IMR-90 (cell line): ENCODE results near the gene MISP3. TPM values are rescaled to one million over a fixed set of nuclear protein-coding genes. Genes with fewer than 3 reads are reported as not detected.

ENCODE experiments used
- ATAC-seq: fragments of 200-7000 bp; cut with Tn5 transposase; 2 replicates; pipeline ENCODE4 v1.9.1; 2020; ENCODE audit warnings: low read depth, mild to moderate bottlenecking, moderate library complexity
- BruUV-seq: library from RNA; stranded (reverse); fragments of 400-500 nt; replicated peaks from 2 replicates; lab custom pipeline; 2021; lab: Mats Ljungman, UMichigan
- CTCF ChIA-PET: fragments of 300-600 bp; formaldehyde crosslinking; extraction: SDS; loops from one replicate; lab custom pipeline; 2021; ENCODE audit warnings: antibody characterized with exemption; lab: Yijun Ruan, JAX
- POLR2A ChIA-PET: fragments of 300-600 bp; sonication (Branson Sonifier 250); formaldehyde crosslinking; loops from one replicate; lab custom pipeline; 2022; ENCODE audit warnings: antibody characterized with exemption; ENCODE audit not compliant: unreplicated experiment; lab: Charles Lee
- DNase-seq: peaks from one replicate; pipeline ENCODE4 v3.0.0; 2013
- H2AFZ ChIP-seq: replicated peaks from 2 replicates; pipeline ENCODE3; 2013; ENCODE audit warnings: low read length, mild to moderate bottlenecking; ENCODE audit not compliant: poor library complexity
- H2AK5ac ChIP-seq: 2 replicates; pipeline ENCODE4 v1.6.1; 2013; ENCODE audit warnings: low read depth, low read length, inconsistent platforms
- H2AK9ac ChIP-seq: replicated peaks from 2 replicates; pipeline ENCODE3; 2013; ENCODE audit warnings: mild to moderate bottlenecking, low read depth, low read length, moderate library complexity; ENCODE audit not compliant: poor library complexity
- H2BK120ac ChIP-seq: 2 replicates; pipeline ENCODE4 v1.6.1; 2013; ENCODE audit warnings: low read depth, low read length, inconsistent platforms
- H2BK15ac ChIP-seq: 3 replicates; pipeline ENCODE4 v1.6.1; 2013; ENCODE audit warnings: low read depth, low read length, inconsistent platforms
- H2BK20ac ChIP-seq: 2 replicates; pipeline ENCODE4 v1.6.1; 2013; ENCODE audit warnings: low read depth, mild to moderate bottlenecking, inconsistent platforms, low read length, moderate library complexity
- H2BK5ac ChIP-seq: 2 replicates; pipeline ENCODE4 v1.6.1; 2013; ENCODE audit warnings: mild to moderate bottlenecking, low read depth, low read length, inconsistent platforms; ENCODE audit not compliant: poor library complexity, severe bottlenecking
- H3K14ac ChIP-seq: replicated peaks from 2 replicates; pipeline ENCODE4 v1.6.1; 2013; ENCODE audit warnings: low read depth, low read length, inconsistent platforms
- H3K18ac ChIP-seq: 2 replicates; pipeline ENCODE4 v1.6.1; 2013; ENCODE audit warnings: low read depth, low read length, control low read depth
- H3K23ac ChIP-seq: 2 replicates; pipeline ENCODE4 v1.6.1; 2013; ENCODE audit warnings: low read depth, low read length, inconsistent platforms
- H3K27ac ChIP-seq: 2 replicates; pipeline ENCODE4 v1.5.1; 2013; ENCODE audit warnings: mild to moderate bottlenecking, control low read depth, low read length; ENCODE audit not compliant: insufficient read depth
- H3K27me3 ChIP-seq: 2 replicates; pipeline ENCODE4 v1.6.1; 2013; ENCODE audit warnings: low read length; ENCODE audit not compliant: control insufficient read depth, insufficient read depth
- H3K36me3 ChIP-seq: 2 replicates; pipeline ENCODE4 v1.6.1; 2013; ENCODE audit warnings: low read length, mixed read lengths; ENCODE audit not compliant: control insufficient read depth, insufficient read depth
- H3K4ac ChIP-seq: 2 replicates; pipeline ENCODE4 v1.6.1; 2013; ENCODE audit warnings: low read depth, low read length, inconsistent platforms
- H3K4me1 ChIP-seq: 2 replicates; pipeline ENCODE4 v1.6.1; 2013; ENCODE audit warnings: low read length, mixed read lengths; ENCODE audit not compliant: control insufficient read depth, insufficient read depth
- H3K4me2 ChIP-seq: 2 replicates; pipeline ENCODE4 v1.6.1; 2013; ENCODE audit warnings: low read depth, mild to moderate bottlenecking, control low read depth, low read length, moderate library complexity
- H3K4me3 ChIP-seq: 2 replicates; pipeline ENCODE4 v1.5.1; 2013; ENCODE audit warnings: low read depth, mild to moderate bottlenecking, control low read depth, low read length, moderate library complexity; ENCODE audit not compliant: insufficient read depth
- H3K56ac ChIP-seq: 2 replicates; pipeline ENCODE4 v1.6.1; 2013; ENCODE audit warnings: low read length, inconsistent platforms; ENCODE audit not compliant: insufficient read depth; ENCODE audit errors: extremely low read depth
- H3K79me1 ChIP-seq, 2 experiments: 2 replicates each; pipeline ENCODE4 v1.6.1; 2013; ENCODE audit warnings: low read length in 2 of 2, inconsistent platforms in 1 of 2, low read depth in 1 of 2
- H3K9ac ChIP-seq: 2 replicates; pipeline ENCODE4 v1.6.1; 2013; ENCODE audit warnings: low read depth, low read length, control low read depth
- H3K9me1 ChIP-seq: 2 replicates; pipeline ENCODE4 v1.6.1; 2013; ENCODE audit warnings: low read length, inconsistent platforms; ENCODE audit not compliant: insufficient read depth
- H3K9me3 ChIP-seq: 2 replicates; pipeline ENCODE4 v1.6.1; 2013; ENCODE audit warnings: low read length; ENCODE audit not compliant: control insufficient read depth, insufficient read depth
- H4K20me1 ChIP-seq: 2 replicates; pipeline ENCODE4 v1.6.1; 2013; ENCODE audit warnings: low read length, inconsistent platforms; ENCODE audit not compliant: insufficient read depth
- H4K5ac ChIP-seq: 2 replicates; pipeline ENCODE4 v1.6.1; 2013; ENCODE audit warnings: mild to moderate bottlenecking, low read depth, low read length, control low read depth
- H4K8ac ChIP-seq, 2 experiments: 2 replicates each; pipeline ENCODE4 v1.6.1; 2013; ENCODE audit warnings: low read depth in 2 of 2, low read length in 2 of 2, control low read depth in 1 of 2, inconsistent platforms in 1 of 2
- H4K91ac ChIP-seq: 2 replicates; pipeline ENCODE4 v1.6.1; 2013; ENCODE audit warnings: low read depth, low read length, inconsistent platforms; ENCODE audit not compliant: insufficient read depth
- CHD1 ChIP-seq: IDR thresholded peaks from 2 replicates; pipeline ENCODE4 v1.6.1; 2012; ENCODE audit warnings: low read depth, low read length, improper control_type of control experiment
- ELK1 ChIP-seq: fragments of 150-350 bp; IDR thresholded peaks from 2 replicates; pipeline ENCODE4 v1.6.1; 2016; ENCODE audit warnings: low read depth, mild to moderate bottlenecking, low read length, moderate library complexity, borderline replicate concordance
- MAFK ChIP-seq: IDR thresholded peaks from 2 replicates; pipeline ENCODE4 v1.6.1; 2012; ENCODE audit warnings: low read depth, low read length, improper control_type of control experiment
- MXI1 ChIP-seq: IDR thresholded peaks from 2 replicates; pipeline ENCODE4 v1.6.1; 2012; ENCODE audit warnings: low read depth, mild to moderate bottlenecking, low read length, moderate library complexity, borderline replicate concordance
- NFE2L2 ChIP-seq: fragments of 150-350 bp; IDR thresholded peaks from 2 replicates; pipeline ENCODE4 v1.6.1; 2016; ENCODE audit warnings: low read depth, mild to moderate bottlenecking, low read length
- SMC3 ChIP-seq: fragments of 150-350 bp; IDR thresholded peaks from 2 replicates; pipeline ENCODE4 v1.6.1; 2016; ENCODE audit warnings: low read depth, mild to moderate bottlenecking, antibody characterized with exemption, low read length, moderate library complexity
- WGBS, 2 experiments: methylation state at CpG; one replicate each; pipeline versions ENCODE4 v1.1.5 to v1.1.7; 2013; ENCODE audit warnings: missing lambda C conversion rate in 2 of 2; ENCODE audit not compliant: insufficient read length in 1 of 2; ENCODE audit errors: extremely low coverage in 2 of 2; 5-methylcytosine and 5-hydroxymethylcytosine counted together
- dilution Hi-C: fragments of 300-500 bp; cut with HindIII; formaldehyde crosslinking; loops from one replicate; pipeline ENCODE4 v1.14.3; 2018; ENCODE audit warnings: low sequenced_read_pairs; ENCODE audit not compliant: unreplicated experiment
- in situ Hi-C: fragments of 300-500 bp; cut with MboI; formaldehyde crosslinking; loops from 3 replicates; pipeline ENCODE4 v1.14.3; 2019; ENCODE audit warnings: low sequenced_read_pairs, inconsistent platforms, mixed read lengths
- intact Hi-C: fragments of 100-400 bp; cut with micrococcal nuclease; formaldehyde crosslinking; loops from 2 replicates; pipeline ENCODE4 v1.10.0; 2022
- polyA plus RNA-seq, 3 experiments: library from polyadenylated mRNA; depleted of rRNA; stranded (reverse); fragments of >200 nt; gene quantifications; 2 replicates each; pipeline ENCODE4 v1.2.3, GENCODE V29; 2012; ENCODE audit warnings: low replicate concordance in 1 of 3
- total RNA-seq: library from RNA; depleted of rRNA; stranded (reverse); fragments of >200 nt; gene quantifications from 2 replicates; pipeline ENCODE4 v1.2.3, GENCODE V29; 2012

Gene MISP3
- total and polyA plus RNA-seq, 2 of the 4 experiments (the other 2 are of a cell fraction) = under 0.01 to 0.68 TPM

DNA sequence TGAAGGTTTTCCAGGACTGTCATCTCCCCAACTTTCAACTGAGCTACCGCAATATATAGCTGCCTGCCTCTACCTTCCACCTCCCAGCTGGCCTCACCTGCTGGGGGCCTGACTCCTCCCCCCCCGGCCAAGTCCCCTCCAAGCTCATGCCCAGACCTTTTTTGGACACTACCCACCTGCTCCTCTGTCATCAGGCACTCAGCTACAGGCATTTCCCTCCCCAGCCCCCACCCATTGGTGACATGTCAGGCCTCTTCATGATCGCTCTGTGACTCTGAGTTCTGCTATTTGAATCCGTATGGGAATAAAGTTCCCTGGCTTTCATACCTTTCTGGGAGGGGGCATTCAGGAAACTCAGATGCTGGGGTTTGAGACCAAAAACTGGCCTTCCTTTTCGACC is 43.2 kb downstream of the MISP3 start:
- ChIA-PET CTCF (interaction anchor here (0.6 to 1.7 kb wide), 3 partner anchors 21 to 329 kb away, joined by 3 to 8 read pairs (median 3); partner anchors contain the start of genes ASF1B and MISP3), POLR2A (no interaction called here)
- in situ Hi-C loops (no loop called here), dilution Hi-C loops (no loop called here), intact Hi-C loops (no loop called here)
- ATAC-seq (no peak), DNase-seq (no peak)
- no peak for TF ChIP-seq MAFK
- TF ChIP-seq CHD1 = no peak
- TF ChIP-seq NFE2L2 = no peak
- TF ChIP-seq SMC3 = no peak
- no peak for TF ChIP-seq ELK1
- TF ChIP-seq MXI1 = no peak
- H4K8ac ChIP-seq = no peak overlapping the region
- H4K91ac ChIP-seq = no peak overlapping the region
- H3K9me3 ChIP-seq = no peaks in the 10 kb centered on the region
- H3K9me1 ChIP-seq = peaks cover 17% of the 10 kb centered on the region; the same call in 1 of the 2 replicates
- H2AK5ac ChIP-seq = 0 out of 2 replicates have a peak overlapping the region, but pooled peaks have one; percentile 32
- no peak overlapping the region for H3K56ac ChIP-seq
- no peak overlapping the region for H3K9ac ChIP-seq
- peak overlapping the region; percentile 91; the same call in 1 of the 2 replicates for H3K23ac ChIP-seq
- peaks cover 10 to 73% of the 10 kb centered on the region in 2 experiments for H3K79me1 ChIP-seq
- no peak overlapping the region for H2AFZ ChIP-seq
- H2AK9ac ChIP-seq = no peak overlapping the region
- no peak overlapping the region for H3K14ac ChIP-seq
- no peak overlapping the region for H2BK20ac ChIP-seq
- H2BK5ac ChIP-seq = no peak overlapping the region
- H3K4me3 ChIP-seq = no peak overlapping the region
- H4K20me1 ChIP-seq = peaks cover 8% of the 10 kb centered on the region
- no peak overlapping the region for H3K27ac ChIP-seq
- peaks cover 26% of the 10 kb centered on the region for H3K4me1 ChIP-seq
- H3K18ac ChIP-seq = no peak overlapping the region
- H3K36me3 ChIP-seq = no peaks in the 10 kb centered on the region
- H2BK15ac ChIP-seq = no peak overlapping the region
- no peak overlapping the region for H3K4me2 ChIP-seq
- H2BK120ac ChIP-seq = no peak overlapping the region
- BruUV-seq = no TSS peak
- no peaks in the 10 kb centered on the region for H3K27me3 ChIP-seq
- no CpG with 5 or more reads among the region's 5 CpGs for WGBS, 2 experiments
- no peak overlapping the region for H3K4ac ChIP-seq
- H4K5ac ChIP-seq = no peak overlapping the region
